ENCODE measurements around the gene MRPS34.

MRPS34 gene

DNA sequence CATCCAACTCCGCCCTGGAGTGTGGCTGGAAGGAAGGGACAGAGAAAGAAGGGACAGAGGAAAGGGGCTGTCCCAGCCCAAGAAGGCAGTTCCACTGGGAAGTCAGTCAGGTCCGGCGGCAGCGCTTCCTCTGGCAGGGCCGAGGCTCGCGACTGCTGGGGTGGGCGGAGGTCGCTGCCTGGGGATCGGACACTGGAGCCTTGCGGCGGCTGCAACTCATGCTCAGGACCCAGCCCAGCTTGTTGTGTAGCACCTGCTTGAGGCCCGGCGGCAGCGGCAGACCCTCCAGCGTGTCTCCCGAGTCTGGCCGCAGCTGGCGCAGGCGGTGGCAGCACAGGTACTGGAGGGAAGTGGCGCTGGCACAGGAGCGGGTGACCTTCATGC is 4.0 kb upstream of the MRPS34 start:
- TF ChIP-seq TAF1 (IDR thresholded peaks at IDR 0.05; ENCODE audit: low read depth, low read length): no peak
- TF ChIP-seq SPI1 (IDR thresholded peaks at IDR 0.05; ENCODE audit: low read depth, low read length): no peak
- no peak for TF ChIP-seq POLR2AphosphoS5 (IDR thresholded peaks at IDR 0.05; ENCODE audit: low read depth, low read length)
- TF ChIP-seq PAX5 (IDR thresholded peaks at IDR 0.05; ENCODE audit: insufficient read depth, low read length, severe bottlenecking): no peak
- TF ChIP-seq POLR2A (IDR thresholded peaks at IDR 0.05; ENCODE audit: low read depth, low read length): no peak; the same call in 1 of the 2 replicates
- no peak for TF ChIP-seq POU2F2 (IDR thresholded peaks at IDR 0.05; ENCODE audit: low read depth, low read length)
- DNase-seq (ENCODE audit: insufficient read length, low spot score) (no peak), FAIRE-seq (no peak)

- TF ChIP-seq TAF1 (IDR thresholded peaks at IDR 0.05; ENCODE audit: low read depth, low read length) (no peak), POLR2A (IDR thresholded peaks at IDR 0.05; ENCODE audit: low read depth, low read length) (peak; percentile 35; the same call in 1 of the 2 replicates)
- FAIRE-seq (no peak), DNase-seq (ENCODE audit: insufficient read length, low spot score) (no peak)
Measured at GRCh38 chr16:1776672-1776955, 3.7 kb upstream of the MRPS34 start.

DNA sequence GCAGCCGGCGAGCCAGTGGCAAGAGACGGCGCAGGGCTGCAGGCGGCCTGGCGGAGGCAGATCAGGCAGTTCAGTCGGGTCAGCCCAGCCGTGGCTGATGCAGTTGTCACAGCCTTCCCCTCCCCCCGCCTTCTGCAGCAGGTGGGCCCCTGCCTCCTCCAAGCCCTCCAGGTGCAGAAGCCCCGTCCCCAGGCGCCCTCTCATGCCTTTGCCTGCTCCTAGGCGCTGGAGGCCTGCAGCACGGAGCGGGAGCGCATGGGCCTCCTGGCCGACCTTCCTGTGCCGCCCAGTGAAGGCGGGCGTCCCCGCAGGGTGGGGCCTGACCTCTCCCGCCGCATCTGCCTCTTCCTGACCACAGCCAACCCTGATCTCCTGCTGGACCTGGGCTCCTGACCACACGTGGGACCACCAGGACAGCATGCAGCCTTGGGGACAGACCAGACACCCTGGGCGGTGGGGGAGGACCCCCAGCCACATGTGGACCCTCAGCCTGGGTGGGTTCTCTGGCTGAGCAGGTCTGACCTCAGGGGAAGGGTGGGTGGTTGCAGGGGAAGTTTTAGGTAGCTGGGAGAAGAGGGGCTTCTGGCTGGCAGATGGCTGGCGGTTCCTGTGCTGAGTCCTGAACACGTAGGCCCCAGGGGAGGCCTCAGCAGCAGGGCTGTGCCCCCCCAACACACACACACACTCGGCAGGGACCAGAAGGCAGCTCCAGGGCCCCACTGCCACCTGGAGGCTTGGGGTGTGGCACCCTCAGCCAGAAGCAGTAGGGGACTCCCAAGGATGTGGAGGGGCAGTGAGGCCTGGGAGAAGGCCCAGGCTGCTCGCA is 3.1 kb upstream of the MRPS34 start:
- no peak for FAIRE-seq
- no peak for TF ChIP-seq POLR2AphosphoS5 (IDR thresholded peaks at IDR 0.05; ENCODE audit: low read depth, low read length)
- no peak for TF ChIP-seq SPI1 (IDR thresholded peaks at IDR 0.05; ENCODE audit: low read depth, low read length)
- no peak for TF ChIP-seq PAX5 (IDR thresholded peaks at IDR 0.05; ENCODE audit: insufficient read depth, low read length, severe bottlenecking)
- TF ChIP-seq TAF1 (IDR thresholded peaks at IDR 0.05; ENCODE audit: low read depth, low read length): no peak
- TF ChIP-seq POU2F2 (IDR thresholded peaks at IDR 0.05; ENCODE audit: low read depth, low read length): no peak
- no peak for TF ChIP-seq POLR2A (IDR thresholded peaks at IDR 0.05; ENCODE audit: low read depth, low read length)
- DNase-seq (ENCODE audit: insufficient read length, low spot score): no peak

DNA sequence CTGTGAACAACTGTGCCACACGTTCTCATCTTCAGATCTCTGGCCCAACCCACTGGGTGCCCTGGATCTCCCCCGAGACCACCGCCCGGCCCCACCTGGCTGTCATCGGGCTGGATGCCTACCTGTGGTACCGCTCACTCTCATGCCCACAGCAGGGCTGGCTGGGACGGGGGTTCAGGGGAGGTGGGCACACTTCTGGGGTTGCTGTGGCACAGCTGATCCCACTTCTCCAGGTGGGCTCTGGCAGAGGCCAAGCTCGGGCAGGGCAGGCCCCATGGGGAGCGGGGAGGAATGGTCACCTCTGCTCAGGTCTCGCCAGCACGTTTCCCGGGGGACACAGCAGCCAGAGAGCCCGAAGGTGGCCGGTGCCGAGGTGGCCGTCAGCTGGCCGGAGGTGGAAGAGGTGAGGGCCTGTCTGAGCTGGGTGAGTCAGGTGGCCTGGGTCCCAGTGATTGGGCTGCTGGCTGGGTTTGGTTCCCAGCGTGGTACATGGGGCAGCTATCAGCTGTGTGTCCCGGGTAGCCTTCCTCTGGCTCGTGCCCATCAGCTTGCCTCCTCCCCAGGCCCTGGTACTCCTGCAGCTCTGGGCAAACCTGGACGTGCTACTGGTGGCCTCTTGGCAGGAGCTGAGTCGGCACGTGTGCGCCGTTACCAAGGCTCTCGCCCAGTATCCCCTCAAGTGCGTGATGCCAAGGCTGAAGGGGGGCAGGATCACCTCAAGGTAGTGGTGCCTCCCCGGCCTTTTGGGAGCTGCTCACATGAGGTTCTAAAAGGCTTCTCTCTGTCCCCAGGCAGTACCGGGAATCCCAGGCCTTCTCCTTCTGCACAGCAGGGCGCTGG is 2.3 kb upstream of the MRPS34 start:
- FAIRE-seq: no peak

DNA sequence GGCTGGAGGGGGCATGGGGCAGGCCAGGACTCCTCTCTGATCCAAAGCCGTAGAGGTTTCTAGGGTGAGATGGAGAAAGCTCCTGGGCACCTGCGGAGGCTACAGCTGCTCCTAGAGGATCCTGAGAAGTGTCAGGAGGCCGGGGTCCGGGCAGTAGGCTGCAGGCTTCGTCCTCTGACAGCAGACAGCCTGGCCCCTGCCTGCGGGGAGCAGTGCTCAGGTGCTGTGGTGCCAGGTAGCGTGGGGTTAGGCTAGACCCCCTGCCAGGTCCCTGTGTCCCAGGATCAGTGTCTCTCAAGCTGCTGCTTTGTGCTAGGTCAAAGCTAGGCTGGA is 1.5 kb upstream of the MRPS34 start:
- DNase-seq (ENCODE audit: insufficient read length, low spot score): no peak
- FAIRE-seq: no peak
- no peak for TF ChIP-seq SPI1 (IDR thresholded peaks at IDR 0.05; ENCODE audit: low read depth, low read length)
- no peak for TF ChIP-seq PAX5 (IDR thresholded peaks at IDR 0.05; ENCODE audit: insufficient read depth, low read length, severe bottlenecking)
- no peak for TF ChIP-seq POU2F2 (IDR thresholded peaks at IDR 0.05; ENCODE audit: low read depth, low read length)
- TF ChIP-seq POLR2A (IDR thresholded peaks at IDR 0.05; ENCODE audit: low read depth, low read length): no peak
- TF ChIP-seq TAF1 (IDR thresholded peaks at IDR 0.05; ENCODE audit: low read depth, low read length): no peak
- TF ChIP-seq POLR2AphosphoS5 (IDR thresholded peaks at IDR 0.05; ENCODE audit: low read depth, low read length): no peak

More for the DNA sequence above, 2.3 kb upstream of the MRPS34 start:
- no peak for TF ChIP-seq POU2F2 (IDR thresholded peaks at IDR 0.05; ENCODE audit: low read depth, low read length)
- TF ChIP-seq SPI1 (IDR thresholded peaks at IDR 0.05; ENCODE audit: low read depth, low read length): no peak
- no peak for TF ChIP-seq TAF1 (IDR thresholded peaks at IDR 0.05; ENCODE audit: low read depth, low read length)
- TF ChIP-seq POLR2AphosphoS5 (IDR thresholded peaks at IDR 0.05; ENCODE audit: low read depth, low read length): no peak
- no peak for TF ChIP-seq POLR2A (IDR thresholded peaks at IDR 0.05; ENCODE audit: low read depth, low read length)
- no peak for TF ChIP-seq PAX5 (IDR thresholded peaks at IDR 0.05; ENCODE audit: insufficient read depth, low read length, severe bottlenecking)
- DNase-seq (ENCODE audit: insufficient read length, low spot score): no peak

DNA sequence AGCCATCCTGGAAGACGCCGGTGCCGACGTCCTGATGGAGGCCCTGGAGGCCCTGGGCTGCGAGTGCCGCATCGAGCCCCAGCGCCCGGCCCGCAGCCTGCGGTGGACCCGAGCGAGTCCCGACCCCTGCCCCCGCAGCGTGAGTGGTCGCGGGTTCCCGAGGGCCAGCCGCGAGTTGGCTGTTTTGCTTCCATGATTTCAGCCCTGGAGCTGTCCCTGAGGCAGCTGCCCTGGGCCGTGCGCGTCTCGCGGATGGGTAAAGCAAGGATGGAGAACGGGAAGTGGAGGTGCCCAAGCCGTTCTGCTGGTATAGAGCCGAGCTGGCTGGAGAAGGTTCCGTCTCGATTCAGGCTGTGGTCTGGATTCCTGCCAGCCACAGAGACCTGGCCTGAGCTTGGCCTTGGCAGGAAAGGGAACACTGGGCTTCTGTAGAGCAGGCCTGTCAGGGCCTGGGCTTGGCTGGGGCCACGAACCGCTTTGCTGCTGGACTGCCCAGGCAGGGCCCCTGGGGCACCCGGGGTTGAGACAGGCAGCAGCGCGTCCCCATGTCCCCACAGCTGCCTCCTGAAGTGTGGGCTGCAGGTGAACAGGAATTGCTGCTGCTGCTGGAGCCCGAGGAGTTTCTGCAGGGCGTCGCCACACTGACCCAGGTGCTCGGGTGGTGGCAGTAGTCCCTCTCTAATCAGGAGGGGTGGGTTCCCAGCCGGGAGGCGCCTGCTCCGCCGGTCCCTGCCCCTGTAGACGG is 941 bp upstream of the MRPS34 start:
- DNase-seq (ENCODE audit: insufficient read length, low spot score) (no peak), FAIRE-seq (no peak)
- TF ChIP-seq TAF1 (IDR thresholded peaks at IDR 0.05; ENCODE audit: low read depth, low read length): no peak
- TF ChIP-seq SPI1 (IDR thresholded peaks at IDR 0.05; ENCODE audit: low read depth, low read length): peak; percentile 43
- no peak for TF ChIP-seq POLR2AphosphoS5 (IDR thresholded peaks at IDR 0.05; ENCODE audit: low read depth, low read length)
- TF ChIP-seq POU2F2 (IDR thresholded peaks at IDR 0.05; ENCODE audit: low read depth, low read length): no peak

DNA sequence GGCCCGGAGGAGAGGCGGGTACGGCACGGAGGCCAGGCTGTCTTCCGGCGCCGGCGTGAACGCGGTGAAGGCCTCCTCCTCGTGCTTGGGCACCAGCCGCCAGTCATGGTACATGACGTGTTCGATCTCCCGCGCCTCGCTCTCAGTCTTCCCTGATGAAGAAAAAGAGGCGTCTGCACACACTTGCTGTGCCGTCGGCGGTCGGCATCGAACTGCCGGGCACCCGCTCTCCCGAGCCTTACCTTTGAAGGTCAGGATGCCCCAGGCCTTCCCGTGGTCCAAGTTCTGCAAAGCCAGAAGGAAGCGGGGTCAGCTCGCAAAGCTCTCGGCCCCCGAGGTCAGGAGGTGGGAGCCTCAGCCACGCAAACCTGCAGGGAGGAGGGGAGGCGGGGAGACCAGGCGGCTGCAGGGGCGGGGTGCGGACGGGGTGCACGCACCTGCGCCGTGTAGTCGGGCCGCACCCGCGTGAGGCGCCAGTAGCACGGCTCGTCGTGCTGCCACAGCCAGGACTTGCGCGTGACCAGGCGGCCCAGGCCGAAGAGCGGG is 499 bp downstream of the MRPS34 start, which contains the start of gene EME2:
EME2 (plus strand) TSS at position 449 of the 546 bp plus-strand sequence. CDS start 418 bp downstream, outside the sequence.
- no peak for TF ChIP-seq POU2F2 (IDR thresholded peaks at IDR 0.05; ENCODE audit: low read depth, low read length)
- no peak for TF ChIP-seq TAF1 (IDR thresholded peaks at IDR 0.05; ENCODE audit: low read depth, low read length)
- TF ChIP-seq PAX5 (IDR thresholded peaks at IDR 0.05; ENCODE audit: insufficient read depth, low read length, severe bottlenecking): no peak
- no peak for TF ChIP-seq POLR2A (IDR thresholded peaks at IDR 0.05; ENCODE audit: low read depth, low read length)
- TF ChIP-seq POLR2AphosphoS5 (IDR thresholded peaks at IDR 0.05; ENCODE audit: low read depth, low read length): no peak
- FAIRE-seq: peak; percentile 35
- DNase-seq (ENCODE audit: insufficient read length, low spot score): peak; percentile 54

DNA sequence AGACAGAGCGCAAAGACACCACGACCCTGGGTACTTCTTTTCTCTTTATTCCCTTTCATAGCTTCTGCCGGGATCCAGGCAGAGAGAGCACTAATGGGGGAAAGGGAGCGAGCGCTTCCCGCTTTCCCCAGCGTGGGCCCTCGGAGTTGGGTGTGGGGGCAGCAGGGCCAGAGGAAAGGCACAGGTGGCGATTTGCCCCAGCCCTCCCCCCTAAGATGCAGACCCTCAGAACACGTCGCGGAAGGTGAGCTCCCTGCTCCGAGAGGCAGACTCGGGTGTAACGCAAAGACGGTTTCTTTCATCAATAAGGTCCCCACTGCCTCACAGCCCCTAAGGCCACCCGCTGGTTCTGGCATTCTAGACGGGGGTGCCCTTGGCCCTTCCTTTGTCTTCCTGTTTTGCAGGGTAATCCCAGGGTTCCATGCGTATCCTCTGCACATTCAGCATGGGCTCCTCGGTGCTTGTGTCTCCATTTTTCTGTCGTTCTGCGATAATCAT is 1.0 kb downstream of the MRPS34 start:
- TF ChIP-seq SPI1 (IDR thresholded peaks at IDR 0.05; ENCODE audit: low read depth, low read length) (no peak), TAF1 (IDR thresholded peaks at IDR 0.05; ENCODE audit: low read depth, low read length) (no peak), POU2F2 (IDR thresholded peaks at IDR 0.05; ENCODE audit: low read depth, low read length) (no peak), PAX5 (IDR thresholded peaks at IDR 0.05; ENCODE audit: insufficient read depth, low read length, severe bottlenecking) (no peak), POLR2A (IDR thresholded peaks at IDR 0.05; ENCODE audit: low read depth, low read length) (no peak), POLR2AphosphoS5 (IDR thresholded peaks at IDR 0.05; ENCODE audit: low read depth, low read length) (no peak; the same call in 1 of the 2 replicates)
- FAIRE-seq (peak; percentile 51), DNase-seq (ENCODE audit: insufficient read length, low spot score) (no peak)

Measured in GM12891 (cell line).